Bronchial epithelial cell (primary cell): ENCODE measurements around the gene ARHGAP42. TPM values are rescaled to one million over a fixed set of nuclear protein-coding genes. Genes with fewer than 3 reads are reported as not detected.

Experiments used
- DNase-seq: peaks from one replicate; pipeline ENCODE4 v3.0.0-alpha.2; 2010; ENCODE audit warnings: low read depth
- FAIRE-seq: peaks from 2 replicates; lab custom pipeline; 2011; peaks lifted over from hg19 to GRCh38; lab: Jason Lieb, UNC
- H3K27me3 ChIP-seq: 2 replicates; pipeline ENCODE4 v1.5.1; 2011; ENCODE audit warnings: low read length; ENCODE audit not compliant: control insufficient read depth, insufficient read depth
- H3K36me3 ChIP-seq: 2 replicates; pipeline ENCODE4 v1.5.1; 2011; ENCODE audit warnings: low read length; ENCODE audit not compliant: control insufficient read depth, insufficient read depth
- H3K4me3 ChIP-seq: 2 replicates; pipeline ENCODE4 v1.5.1; 2011; ENCODE audit warnings: mild to moderate bottlenecking, low read depth, low read length, control low read depth
- CTCF ChIP-seq: IDR thresholded peaks from 2 replicates; pipeline ENCODE4 v1.5.1; 2011; ENCODE audit warnings: mild to moderate bottlenecking, moderate library complexity, low read length, control low read depth, inconsistent platforms; ENCODE audit not compliant: insufficient read depth, severe bottlenecking
- total RNA-seq: library from RNA; depleted of rRNA; stranded (reverse); fragments of >200 nt; gene quantifications from 2 replicates; pipeline ENCODE4 v1.2.1, GENCODE V29; 2014

The ARHGAP42 gene
- total RNA-seq, 1 donor from 2014 or later, result 5.3 TPM

GRCh38 chr11:100808904-100809491 lies 121.9 kb downstream of the ARHGAP42 start:
- Histone ChIP-seq H3K36me3 (no peaks in the 10 kb centered on the region), H3K27me3 (no peaks in the 10 kb centered on the region), H3K4me3 (no peak overlapping the region)
- FAIRE-seq (no peak), DNase-seq (peak; percentile 74)
- no peak for TF ChIP-seq CTCF

GRCh38 chr11:100810146-100810545 lies 123.1 kb downstream of the ARHGAP42 start:
- Histone ChIP-seq H3K36me3 (no peaks in the 10 kb centered on the region), H3K27me3 (no peaks in the 10 kb centered on the region), H3K4me3 (no peak overlapping the region)
- DNase-seq (peak; percentile 41), FAIRE-seq (no peak)
- TF ChIP-seq CTCF, result no peak

GRCh38 chr11:100810666-100811065 lies 123.6 kb downstream of the ARHGAP42 start:
- DNase-seq (no peak), FAIRE-seq (no peak)
- H3K36me3 ChIP-seq, result no peaks in the 10 kb centered on the region
- no peak overlapping the region for H3K4me3 ChIP-seq
- no peaks in the 10 kb centered on the region for H3K27me3 ChIP-seq
- no peak for TF ChIP-seq CTCF

GRCh38 chr11:100812517-100812916 lies 125.4 kb downstream of the ARHGAP42 start:
- Histone ChIP-seq H3K36me3 (no peaks in the 10 kb centered on the region), H3K27me3 (no peaks in the 10 kb centered on the region), H3K4me3 (no peak overlapping the region)
- FAIRE-seq (no peak), DNase-seq (no peak)
- no peak for TF ChIP-seq CTCF

- Histone ChIP-seq H3K4me3 (no peak overlapping the region), H3K27me3 (no peaks in the 10 kb centered on the region), H3K36me3 (no peaks in the 10 kb centered on the region)
- TF ChIP-seq CTCF, result no peak
- FAIRE-seq (no peak), DNase-seq (no peak)
Measured at GRCh38 chr11:100815787-100816330, 128.8 kb downstream of the ARHGAP42 start.

- DNase-seq (peak; percentile 56), FAIRE-seq (peak; percentile 28)
- no peaks in the 10 kb centered on the region for H3K36me3 ChIP-seq
- no peak overlapping the region for H3K4me3 ChIP-seq
- H3K27me3 ChIP-seq, result no peaks in the 10 kb centered on the region
- no peak for TF ChIP-seq CTCF
Measured at GRCh38 chr11:100816823-100817222, 129.7 kb downstream of the ARHGAP42 start.
